ENCODE data around the gene NAT8L. TPM values are rescaled to one million over a fixed set of nuclear protein-coding genes. Genes with fewer than 3 reads are reported as not detected.

NAT8L gene
- total RNA-seq, 1 donor from 2014 or later, result 1.6 TPM

GRCh38 chr4:2068198-2068470 lies 9.0 kb downstream of the NAT8L start:
- H3K36me3 ChIP-seq (ENCODE audit: insufficient read depth, low read length), result no peaks in the 10 kb centered on the region
- H2AFZ ChIP-seq (ENCODE audit: low read depth, low read length), result no peak overlapping the region
- no peaks in the 10 kb centered on the region for H3K36me3 Mint-ChIP-seq (ENCODE audit: low read depth, unreplicated experiment)
- no peaks in the 10 kb centered on the region for H4K20me1 ChIP-seq (ENCODE audit: insufficient read depth, low read length)
- peaks cover 2% of the 10 kb centered on the region for H3K27me3 ChIP-seq (ENCODE audit: insufficient read depth, low read length)
- H3K27ac Mint-ChIP-seq (ENCODE audit: unreplicated experiment), result no peak overlapping the region
- H3K27ac ChIP-seq (ENCODE audit: low read depth, low read length), result no peak overlapping the region
- no peak overlapping the region for H3K4me3 Mint-ChIP-seq (ENCODE audit: unreplicated experiment)
- H3K4me2 ChIP-seq (ENCODE audit: low read length), result no peak overlapping the region
- no peak overlapping the region for H3K4me3 ChIP-seq (ENCODE audit: insufficient read depth, low read depth, low read length)
- H3K9me3 ChIP-seq (ENCODE audit: insufficient read depth, low read depth, low read length), result peaks cover 4% of the 10 kb centered on the region
- H3K4me1 Mint-ChIP-seq (ENCODE audit: low read depth, unreplicated experiment), result no peaks in the 10 kb centered on the region
- H3K4me1 ChIP-seq (ENCODE audit: insufficient read depth, low read length), result no peaks in the 10 kb centered on the region
- H3K9ac ChIP-seq (ENCODE audit: low read length), result no peak overlapping the region
- FAIRE-seq, result no peak
- H3K27me3 Mint-ChIP-seq (ENCODE audit: low read depth, unreplicated experiment), result peaks cover 9% of the 10 kb centered on the region
- H3K9me3 Mint-ChIP-seq (ENCODE audit: unreplicated experiment), result no peaks in the 10 kb centered on the region
- H3K79me2 ChIP-seq (ENCODE audit: insufficient read depth, low read length), result no peaks in the 10 kb centered on the region
- DNase-seq (ENCODE audit: low read depth), result no peak
- TF ChIP-seq, protein P1, sequence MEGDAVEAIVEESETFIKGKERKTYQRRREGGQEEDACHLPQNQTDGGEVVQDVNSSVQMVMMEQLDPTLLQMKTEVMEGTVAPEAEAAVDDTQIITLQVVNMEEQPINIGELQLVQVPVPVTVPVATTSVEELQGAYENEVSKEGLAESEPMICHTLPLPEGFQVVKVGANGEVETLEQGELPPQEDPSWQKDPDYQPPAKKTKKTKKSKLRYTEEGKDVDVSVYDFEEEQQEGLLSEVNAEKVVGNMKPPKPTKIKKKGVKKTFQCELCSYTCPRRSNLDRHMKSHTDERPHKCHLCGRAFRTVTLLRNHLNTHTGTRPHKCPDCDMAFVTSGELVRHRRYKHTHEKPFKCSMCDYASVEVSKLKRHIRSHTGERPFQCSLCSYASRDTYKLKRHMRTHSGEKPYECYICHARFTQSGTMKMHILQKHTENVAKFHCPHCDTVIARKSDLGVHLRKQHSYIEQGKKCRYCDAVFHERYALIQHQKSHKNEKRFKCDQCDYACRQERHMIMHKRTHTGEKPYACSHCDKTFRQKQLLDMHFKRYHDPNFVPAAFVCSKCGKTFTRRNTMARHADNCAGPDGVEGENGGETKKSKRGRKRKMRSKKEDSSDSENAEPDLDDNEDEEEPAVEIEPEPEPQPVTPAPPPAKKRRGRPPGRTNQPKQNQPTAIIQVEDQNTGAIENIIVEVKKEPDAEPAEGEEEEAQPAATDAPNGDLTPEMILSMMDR (IDR thresholded peaks at IDR 0.05; ENCODE audit: insufficient read depth, low read depth, low read length), result no peak
- no peak for TF ChIP-seq EZH2 (IDR thresholded peaks at IDR 0.05; ENCODE audit: insufficient read depth, low read length)

DNA sequence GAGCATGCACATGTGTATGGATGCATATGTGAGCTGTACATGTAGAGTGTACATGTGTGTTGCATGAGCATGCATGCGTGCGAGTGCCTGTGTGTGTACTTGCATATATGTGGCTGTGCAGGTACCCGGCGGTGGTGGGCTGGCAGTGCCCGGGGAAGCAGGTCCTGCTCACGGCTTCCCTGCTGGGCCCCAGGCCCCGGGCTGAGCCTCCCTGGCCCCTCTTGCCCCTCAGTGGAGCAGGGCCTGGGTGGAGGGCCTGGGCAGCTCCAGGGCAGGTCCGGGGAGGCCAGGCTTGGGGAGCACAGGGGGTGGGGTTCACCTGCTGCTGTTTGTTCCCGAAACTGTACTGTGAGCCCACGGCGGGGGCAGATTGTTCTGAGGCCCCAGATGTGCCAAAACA lies 9.4 kb downstream of the NAT8L start:
- no peak overlapping the region for H3K4me3 Mint-ChIP-seq (ENCODE audit: unreplicated experiment)
- H3K9me3 Mint-ChIP-seq (ENCODE audit: unreplicated experiment), result no peaks in the 10 kb centered on the region
- no peaks in the 10 kb centered on the region for H4K20me1 ChIP-seq (ENCODE audit: insufficient read depth, low read length)
- H3K36me3 ChIP-seq (ENCODE audit: insufficient read depth, low read length), result no peaks in the 10 kb centered on the region
- peaks cover 4% of the 10 kb centered on the region for H3K9me3 ChIP-seq (ENCODE audit: insufficient read depth, low read depth, low read length)
- TF ChIP-seq, protein P1 (IDR thresholded peaks at IDR 0.05; ENCODE audit: insufficient read depth, low read depth, low read length), result no peak
- no peak for TF ChIP-seq EZH2 (IDR thresholded peaks at IDR 0.05; ENCODE audit: insufficient read depth, low read length)
- no peak overlapping the region for H3K4me3 ChIP-seq (ENCODE audit: insufficient read depth, low read depth, low read length)
- H3K36me3 Mint-ChIP-seq (ENCODE audit: low read depth, unreplicated experiment), result no peaks in the 10 kb centered on the region
- peaks cover 2% of the 10 kb centered on the region for H3K27me3 ChIP-seq (ENCODE audit: insufficient read depth, low read length)
- H3K27me3 Mint-ChIP-seq (ENCODE audit: low read depth, unreplicated experiment), result peaks cover 9% of the 10 kb centered on the region
- no peak for DNase-seq (ENCODE audit: low read depth)
- H3K27ac Mint-ChIP-seq (ENCODE audit: unreplicated experiment), result no peak overlapping the region
- no peaks in the 10 kb centered on the region for H3K79me2 ChIP-seq (ENCODE audit: insufficient read depth, low read length)
- no peaks in the 10 kb centered on the region for H3K4me1 ChIP-seq (ENCODE audit: insufficient read depth, low read length)
- no peaks in the 10 kb centered on the region for H3K4me1 Mint-ChIP-seq (ENCODE audit: low read depth, unreplicated experiment)
- no peak for FAIRE-seq
- no peak overlapping the region for H3K27ac ChIP-seq (ENCODE audit: low read depth, low read length)
- no peak overlapping the region for H3K9ac ChIP-seq (ENCODE audit: low read length)
- H2AFZ ChIP-seq (ENCODE audit: low read depth, low read length), result no peak overlapping the region
- no peak overlapping the region for H3K4me2 ChIP-seq (ENCODE audit: low read length)

DNA sequence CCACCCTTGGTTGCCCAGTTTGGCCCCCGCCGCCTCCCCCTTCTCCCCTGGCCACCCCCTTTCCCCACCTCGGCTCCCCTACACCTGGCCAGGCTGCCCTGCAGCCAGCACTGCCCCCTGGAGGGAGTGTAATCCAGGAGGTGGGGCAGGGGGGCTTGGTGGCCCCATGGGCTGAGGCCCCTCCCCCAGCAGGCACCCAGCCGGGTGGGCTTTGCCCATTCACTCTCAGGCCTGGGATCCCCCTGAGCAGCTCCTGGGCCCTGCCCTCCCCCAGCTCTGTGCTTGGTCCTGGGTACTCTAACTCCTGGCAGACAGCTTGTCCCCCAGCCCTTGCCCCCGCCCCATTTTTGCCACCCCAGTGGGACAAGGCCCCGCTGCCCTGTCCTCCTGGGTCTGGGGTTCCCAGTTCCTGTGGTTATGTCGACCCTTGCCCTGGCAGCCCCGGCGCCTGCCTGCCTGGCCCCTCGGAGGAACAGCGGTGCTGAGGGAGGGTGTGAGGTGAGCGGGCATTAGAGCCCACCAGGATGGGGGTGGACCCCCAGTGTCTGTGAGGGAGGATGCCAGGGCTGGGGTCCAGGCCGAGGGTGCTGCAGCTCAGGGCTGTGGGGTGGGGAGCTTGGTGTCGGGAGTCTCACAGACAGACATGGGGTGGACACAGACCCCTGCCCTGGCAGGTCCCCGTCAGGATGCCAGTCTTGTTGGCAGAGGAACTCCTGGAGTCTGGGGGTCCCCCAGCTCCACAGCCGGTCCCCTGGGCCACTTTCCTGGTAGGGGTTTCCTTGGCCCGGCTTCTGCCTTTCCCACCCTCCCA lies 10.2 kb downstream of the NAT8L start:
- Mint-ChIP-seq H3K27me3 (ENCODE audit: low read depth, unreplicated experiment) (peaks cover 11% of the 10 kb centered on the region), H3K9me3 (ENCODE audit: unreplicated experiment) (no peaks in the 10 kb centered on the region), H3K36me3 (ENCODE audit: low read depth, unreplicated experiment) (no peaks in the 10 kb centered on the region), H3K4me1 (ENCODE audit: low read depth, unreplicated experiment) (no peaks in the 10 kb centered on the region), H3K27ac (ENCODE audit: unreplicated experiment) (no peak overlapping the region), H3K4me3 (ENCODE audit: unreplicated experiment) (no peak overlapping the region)
- Histone ChIP-seq H3K4me3 (ENCODE audit: insufficient read depth, low read depth, low read length) (no peak overlapping the region), H3K27ac (ENCODE audit: low read depth, low read length) (no peak overlapping the region), H3K9ac (ENCODE audit: low read length) (no peak overlapping the region), H3K4me1 (ENCODE audit: insufficient read depth, low read length) (no peaks in the 10 kb centered on the region), H3K9me3 (ENCODE audit: insufficient read depth, low read depth, low read length) (peaks cover 4% of the 10 kb centered on the region), H4K20me1 (ENCODE audit: insufficient read depth, low read length) (no peaks in the 10 kb centered on the region), H3K4me2 (ENCODE audit: low read length) (no peak overlapping the region), H3K79me2 (ENCODE audit: insufficient read depth, low read length) (no peaks in the 10 kb centered on the region), H2AFZ (ENCODE audit: low read depth, low read length) (no peak overlapping the region), H3K36me3 (ENCODE audit: insufficient read depth, low read length) (no peaks in the 10 kb centered on the region), H3K27me3 (ENCODE audit: insufficient read depth, low read length) (peaks cover 2% of the 10 kb centered on the region)
- no peak for FAIRE-seq
- TF ChIP-seq, protein P1 (IDR thresholded peaks at IDR 0.05; ENCODE audit: insufficient read depth, low read depth, low read length), result no peak
- no peak for TF ChIP-seq EZH2 (IDR thresholded peaks at IDR 0.05; ENCODE audit: insufficient read depth, low read length)
- DNase-seq (ENCODE audit: low read depth), result no peak

Measured in astrocyte (in vitro differentiated cells and primary cell).